Peyer's patch (tissue), 4 donors: ENCODE data around the gene ARIH2. TPM values are rescaled to one million over a fixed set of nuclear protein-coding genes. Genes with fewer than 3 reads are reported as not detected.

Experiments used
- DNase-seq, 3 donors: peaks; one replicate each; pipeline ENCODE4 v3.0.0-alpha.2; 2017 to 2019
- H3K27ac ChIP-seq, 4 donors: fragments of 200-600 bp; sonication (generic); one replicate each; pipeline ENCODE4 v1.5.1; 2016 to 2019
- H3K27me3 ChIP-seq, 2 donors: fragments of 200-600 bp; sonication (generic); one replicate each; pipeline ENCODE4 v1.5.1; 2019
- H3K36me3 ChIP-seq, 3 donors: fragments of 200-600 bp; sonication (generic); one replicate each; pipeline ENCODE4 v1.5.1; 2016 to 2019
- H3K4me1 ChIP-seq, 4 donors: fragments of 200-600 bp; sonication (generic); one replicate each; pipeline ENCODE4 v1.5.1; 2016 to 2019
- H3K4me3 ChIP-seq, 4 donors: fragments of 200-600 bp; sonication (generic); 1 replicate in 3 of 4; 2 replicates in 1 of 4; pipeline ENCODE4 v1.5.1; 2016 to 2019; ENCODE audit warnings: mild to moderate bottlenecking in 1 of 4
- H3K9me3 ChIP-seq, 4 donors: fragments of 200-600 bp; sonication (generic); one replicate each; pipeline ENCODE4 v1.5.1; 2016 to 2019; ENCODE audit warnings: mild to moderate bottlenecking in 1 of 4
- CTCF ChIP-seq, 6 experiments: fragments of 450-650 bp in 4 of 6; fragments of 200-600 bp in 2 of 6; sonication (generic) in 1 of 6; IDR thresholded peaks; one replicate each; pipeline ENCODE4 v1.5.1; 2017 to 2019; ENCODE audit warnings: antibody characterized with exemption in 6 of 6, mild to moderate bottlenecking in 3 of 6, moderate library complexity in 1 of 6
- POLR2A ChIP-seq, 2 donors: fragments of 450-650 bp; IDR thresholded peaks; one replicate each; pipeline ENCODE4 v1.5.1; 2017; ENCODE audit warnings: antibody characterized with exemption in 2 of 2, mild to moderate bottlenecking in 2 of 2, moderate library complexity in 2 of 2
- total RNA-seq, 4 donors: library from RNA; depleted of rRNA; stranded (reverse); fragments of >200 nt; gene quantifications; one replicate each; pipeline ENCODE4 v1.1.0, GENCODE V29; 2016

The ARIH2 gene
- total RNA-seq, 4 donors from 2014 or later: 59.7 to 184 (median 111) TPM

- no peak for TF ChIP-seq POLR2A (IDR thresholded peaks at IDR 0.05)
- TF ChIP-seq CTCF (IDR thresholded peaks at IDR 0.05): no peak
- peaks cover 0 to 28% (median 0%) of the 10 kb centered on the region in 3 donors for H3K36me3 ChIP-seq
- no peak overlapping the region for H3K27ac ChIP-seq
- peaks cover 0 to 32% (median 3%) of the 10 kb centered on the region in 4 donors for H3K4me1 ChIP-seq
- no peak for DNase-seq
- H3K9me3 ChIP-seq: no peaks in the 10 kb centered on the region
- H3K27me3 ChIP-seq: no peaks in the 10 kb centered on the region
- no peak overlapping the region for H3K4me3 ChIP-seq
Measured at GRCh38 chr3:49009396-49009795, 90.8 kb downstream of the ARIH2 start.

- H3K27me3 ChIP-seq: no peaks in the 10 kb centered on the region
- H3K4me3 ChIP-seq: no peak overlapping the region
- TF ChIP-seq POLR2A (IDR thresholded peaks at IDR 0.05): no peak
- no peak for TF ChIP-seq CTCF (IDR thresholded peaks at IDR 0.05)
- peaks cover 0 to 27% (median 7%) of the 10 kb centered on the region in 4 donors for H3K4me1 ChIP-seq
- peaks cover 0 to 51% (median 0%) of the 10 kb centered on the region in 3 donors for H3K36me3 ChIP-seq
- DNase-seq: no peak
- no peak overlapping the region for H3K27ac ChIP-seq
- H3K9me3 ChIP-seq: no peaks in the 10 kb centered on the region
Measured at GRCh38 chr3:49012441-49013017, 93.9 kb downstream of the ARIH2 start.

- Histone ChIP-seq H3K9me3 (no peaks in the 10 kb centered on the region), H3K4me1 (peaks cover 0 to 28% (median 9%) of the 10 kb centered on the region in 4 donors), H3K27me3 (no peaks in the 10 kb centered on the region), H3K27ac (no peak overlapping the region), H3K36me3 (peaks cover 0 to 51% (median 0%) of the 10 kb centered on the region in 3 donors), H3K4me3 (no peak overlapping the region)
- TF ChIP-seq CTCF (IDR thresholded peaks at IDR 0.05): no peak
- DNase-seq: no peak
Measured at GRCh38 chr3:49013113-49013737, 94.6 kb downstream of the ARIH2 start.

GRCh38 chr3:49013738-49014660 lies 95.4 kb downstream of the ARIH2 start:
- Histone ChIP-seq H3K27ac (no peak overlapping the region), H3K27me3 (no peaks in the 10 kb centered on the region), H3K4me1 (peaks cover 0 to 26% (median 9%) of the 10 kb centered on the region in 4 donors), H3K4me3 (no peak overlapping the region), H3K36me3 (peaks cover 0 to 51% (median 0%) of the 10 kb centered on the region in 3 donors), H3K9me3 (no peaks in the 10 kb centered on the region)
- TF ChIP-seq POLR2A (IDR thresholded peaks at IDR 0.05) (no peak), CTCF (IDR thresholded peaks at IDR 0.05) (peak; percentile 30 to 72 (median 56))
- DNase-seq: peak; percentile 51 to 79 (median 77)

- H3K27me3 ChIP-seq: no peaks in the 10 kb centered on the region
- H3K4me3 ChIP-seq: no peak overlapping the region
- H3K36me3 ChIP-seq: peaks cover 0 to 51% (median 0%) of the 10 kb centered on the region in 3 donors
- no peaks in the 10 kb centered on the region for H3K9me3 ChIP-seq
- no peak overlapping the region for H3K27ac ChIP-seq
- no peak for DNase-seq
- TF ChIP-seq POLR2A (IDR thresholded peaks at IDR 0.05) (no peak), CTCF (IDR thresholded peaks at IDR 0.05) (no peak)
- peaks cover 0 to 36% (median 14%) of the 10 kb centered on the region in 4 donors for H3K4me1 ChIP-seq
Measured at GRCh38 chr3:49015072-49015471, 96.4 kb downstream of the ARIH2 start.
